HepG2 (cell line): ENCODE results near the gene ZNF334. TPM values are rescaled to one million over a fixed set of nuclear protein-coding genes. Genes with fewer than 3 reads are reported as not detected.
A peak's percentile ranks its signal among the peaks of the same experiment; 100 is the strongest.

Experiments
- GTF3A ChIP-seq: sonication (generic); formaldehyde crosslinking; conservative IDR thresholded peaks from 2 replicates; pipeline ENCODE4 v1.4.0; 2020; ENCODE audit warnings: mild to moderate bottlenecking, missing genetic modification reagents
- NFKBIZ ChIP-seq: IDR thresholded peaks from 2 replicates; pipeline ENCODE4 v1.6.1; 2018; ENCODE audit warnings: missing genetic modification reagents, missing compliant biosample characterization
- RERE ChIP-seq: IDR thresholded peaks from 2 replicates; pipeline ENCODE4 v1.6.1; 2016; ENCODE audit warnings: low read depth, missing genetic modification reagents, missing compliant biosample characterization
- RNF2 ChIP-seq: fragments of 450-650 bp; conservative IDR thresholded peaks from 2 replicates; pipeline ENCODE4 v1.6.1; 2016; ENCODE audit warnings: low read depth
- SKI ChIP-seq: fragments of 450-650 bp; IDR thresholded peaks from one replicate; pipeline ENCODE4 v1.6.1; 2018; ENCODE audit warnings: mild to moderate bottlenecking; ENCODE audit not compliant: partially characterized antibody
- U2AF1 ChIP-seq: fragments of 200-400 bp; formaldehyde crosslinking; optimal IDR thresholded peaks from 2 replicates; pipeline ENCODE3; 2017; ENCODE audit warnings: mild to moderate bottlenecking, low read depth, low read length
- ZMAT5 ChIP-seq: sonication (generic); formaldehyde crosslinking; IDR thresholded peaks from 2 replicates; pipeline ENCODE4 v1.5.0; 2020; ENCODE audit warnings: mild to moderate bottlenecking, low read depth, missing genetic modification reagents, borderline replicate concordance
- ZNF12 ChIP-seq: sonication (generic); formaldehyde crosslinking; IDR thresholded peaks from 2 replicates; pipeline ENCODE4 v1.5.0; 2020; ENCODE audit warnings: missing genetic modification reagents
- polyA plus RNA-seq, 8 experiments: library from polyadenylated mRNA; depleted of rRNA in 3 of 8; stranded (reverse) in 7 of 8; unstranded in 1 of 8; fragments of >200 nt; fragmentation: Illumina TruSeq in 4 of 8; extraction: Trizol in 4 of 8; gene quantifications; 2 replicates each; pipeline versions ENCODE4 v1.2.1 to v1.2.3, GENCODE V29; 2011 to 2016; ENCODE audit warnings: low read depth in 4 of 8, missing spikeins in 1 of 8, mixed read lengths in 1 of 8; ENCODE audit not compliant: insufficient read depth in 1 of 8
- total RNA-seq, 5 experiments: library from RNA; depleted of rRNA; stranded (reverse); fragments of >200 nt; fragmentation: Illumina TruSeq; extraction: Trizol; gene quantifications; 2 replicates each; pipeline ENCODE4 v1.2.3, GENCODE V29; 2016; ENCODE audit warnings: low read depth in 1 of 5

Gene ZNF334
- total and polyA plus RNA-seq, 2 of the 13 experiments (the other 11 are each of a cell fraction or from before 2014, with no cell fraction given), result 4.8 to 7.8 TPM

- TF ChIP-seq RERE (CRISPR knock-in tag), result no peak
- peak; percentile 84 for TF ChIP-seq SKI
- TF ChIP-seq ZMAT5, result no peak
- TF ChIP-seq GTF3A, result no peak
- TF ChIP-seq RNF2, result no peak
- peak; percentile 56; the same call in 1 of the 2 replicates for TF ChIP-seq ZNF12 (CRISPR knock-in tag)
- TF ChIP-seq U2AF1, result no peak
- TF ChIP-seq NFKBIZ (CRISPR knock-in tag), result 0 out of 2 replicates have a peak, but pooled peaks have one; percentile 26
- TF ChIP-seq, all 625 proteins: peak for 68
Observed at GRCh38 chr20:46523696-46524328, 10.5 kb upstream of the ZNF334 start (continued).
